Liver (tissue), 9 donors: ENCODE measurements around the gene PARVB. TPM values are rescaled to one million over a fixed set of nuclear protein-coding genes. Genes with fewer than 3 reads are reported as not detected.

Experiments used
- DNase-seq: peaks from one replicate; pipeline ENCODE4 v3.0.0-alpha.2; 2017; ENCODE audit warnings: low spot score
- H3K27ac ChIP-seq, 2 donors: one replicate each; pipeline ENCODE4 v1.7.0; 2013; ENCODE audit warnings: inconsistent platforms in 2 of 2, low read length in 2 of 2, control low read depth in 1 of 2, low read depth in 1 of 2, mild to moderate bottlenecking in 1 of 2
- H3K27me3 ChIP-seq, 4 donors: one replicate each; pipeline versions ENCODE4 v1.6.1 to v1.7.0; 2013; ENCODE audit warnings: low read length in 3 of 4, inconsistent platforms in 1 of 4, mild to moderate bottlenecking in 1 of 4, moderate library complexity in 1 of 4; ENCODE audit not compliant: control insufficient read depth in 4 of 4, insufficient read depth in 4 of 4
- H3K36me3 ChIP-seq, 4 donors: one replicate each; pipeline versions ENCODE4 v1.6.1 to v1.7.0; 2013; ENCODE audit warnings: low read length in 3 of 4, mild to moderate bottlenecking in 3 of 4, low read depth in 1 of 4, moderate library complexity in 1 of 4; ENCODE audit not compliant: control insufficient read depth in 4 of 4, insufficient read depth in 3 of 4
- H3K4me1 ChIP-seq, 4 donors: one replicate each; pipeline versions ENCODE4 v1.6.1 to v1.7.0; 2013; ENCODE audit warnings: low read length in 3 of 4, mild to moderate bottlenecking in 3 of 4, moderate library complexity in 1 of 4; ENCODE audit not compliant: control insufficient read depth in 4 of 4, insufficient read depth in 4 of 4
- H3K4me3 ChIP-seq, 3 donors: one replicate each; pipeline versions ENCODE4 v1.6.1 to v1.7.0; 2013; ENCODE audit warnings: low read length in 3 of 3, control low read depth in 1 of 3, low read depth in 1 of 3, mild to moderate bottlenecking in 1 of 3
- H3K9ac ChIP-seq, 2 donors: one replicate each; pipeline ENCODE4 v1.7.0; 2013; ENCODE audit warnings: low read length in 2 of 2, mild to moderate bottlenecking in 2 of 2, moderate library complexity in 2 of 2, control low read depth in 1 of 2, low read depth in 1 of 2
- H3K9me3 ChIP-seq, 4 donors: one replicate each; pipeline versions ENCODE4 v1.6.1 to v1.7.0; 2013; ENCODE audit warnings: low read length in 3 of 4; ENCODE audit not compliant: control insufficient read depth in 4 of 4
- ATF3 ChIP-seq: IDR thresholded peaks from 2 replicates; pipeline ENCODE4 v1.6.1; 2016; ENCODE audit warnings: antibody characterized with exemption
- CTCF ChIP-seq: fragments of 150-350 bp; IDR thresholded peaks from 2 replicates; pipeline ENCODE4 v1.5.1; 2017; ENCODE audit warnings: improper control_type of control experiment, low read depth, low read length; ENCODE audit not compliant: missing input control
- EGR1 ChIP-seq, 2 donors: IDR thresholded peaks; 2 replicates each; pipeline ENCODE4 v1.6.1; 2016 to 2018; ENCODE audit warnings: antibody characterized with exemption in 2 of 2, low read depth in 2 of 2
- FOXA1 ChIP-seq: IDR thresholded peaks from 2 replicates; pipeline ENCODE4 v1.6.1; 2016; ENCODE audit warnings: antibody characterized with exemption
- FOXA2 ChIP-seq: IDR thresholded peaks from 2 replicates; pipeline ENCODE4 v1.6.1; 2016; ENCODE audit warnings: antibody characterized with exemption
- GABPA ChIP-seq, 2 donors: IDR thresholded peaks in 1 of 2; conservative IDR thresholded peaks in 1 of 2; 2 replicates each; pipeline ENCODE4 v1.6.1; 2016; ENCODE audit warnings: antibody characterized with exemption in 2 of 2, mild to moderate bottlenecking in 1 of 2, moderate library complexity in 1 of 2
- HNF4A ChIP-seq, 2 donors: conservative IDR thresholded peaks; 2 replicates each; pipeline ENCODE4 v1.6.1; 2016; ENCODE audit warnings: antibody characterized with exemption in 2 of 2, mild to moderate bottlenecking in 2 of 2
- HNF4G ChIP-seq: IDR thresholded peaks from 2 replicates; pipeline ENCODE4 v1.6.1; 2016; ENCODE audit warnings: antibody characterized with exemption
- JUND ChIP-seq, 2 donors: IDR thresholded peaks; 2 replicates each; pipeline ENCODE4 v1.6.1; 2016; ENCODE audit warnings: antibody characterized with exemption in 2 of 2
- MAX ChIP-seq: IDR thresholded peaks from 2 replicates; pipeline ENCODE4 v1.6.1; 2016; ENCODE audit warnings: antibody characterized with exemption
- RAD21 ChIP-seq, 2 donors: IDR thresholded peaks; 2 replicates each; pipeline ENCODE4 v1.6.1; 2016; ENCODE audit warnings: antibody characterized with exemption in 2 of 2, mild to moderate bottlenecking in 2 of 2
- REST ChIP-seq: IDR thresholded peaks from 2 replicates; pipeline ENCODE4 v1.6.1; 2016; ENCODE audit warnings: antibody characterized with exemption, mild to moderate bottlenecking
- RXRA ChIP-seq, 2 donors: IDR thresholded peaks; 2 replicates each; pipeline ENCODE4 v1.6.1; 2017 to 2018; ENCODE audit warnings: antibody characterized with exemption in 2 of 2, mild to moderate bottlenecking in 1 of 2
- SP1 ChIP-seq: IDR thresholded peaks from 2 replicates; pipeline ENCODE4 v1.6.1; 2018; ENCODE audit warnings: antibody characterized with exemption, mild to moderate bottlenecking
- YY1 ChIP-seq: IDR thresholded peaks from 2 replicates; pipeline ENCODE4 v1.6.1; 2016; ENCODE audit warnings: antibody characterized with exemption, mild to moderate bottlenecking
- WGBS: extraction: QIAGEN DNeasy Blood & Tissue Kit; methylation state at CpG from one replicate; pipeline ENCODE4 v1.1.7; 2013; 5-methylcytosine and 5-hydroxymethylcytosine counted together
- polyA plus RNA-seq, 2 donors: library from polyadenylated mRNA; stranded (reverse) in 1 of 2; unstranded in 1 of 2; fragments of 200-250 nt in 1 of 2; fragments of >200 nt in 1 of 2; fragmentation: Nextera tagmentation in 1 of 2; extraction: Ambion mirVana in 1 of 2; gene quantifications; one replicate each; pipeline versions ENCODE4 v1.2.1 to v1.2.3, GENCODE V29; 2013 to 2015
- total RNA-seq, 2 donors: library from RNA; depleted of rRNA; stranded (reverse); fragments of >200 nt; gene quantifications; one replicate each; pipeline ENCODE4 v1.2.3, GENCODE V29; 2014
- donor health status: healthy.
- donor health status: healthy.
- donor health status: healthy.
- donor health status: healthy.
- donor health status: healthy.

PARVB gene
- total and polyA plus RNA-seq, 4 donors: 3.2 to 55.5 (median 17.7) TPM

GRCh38 chr22:44099696-44100095 is 75.6 kb downstream of the PARVB start:
- H3K9ac ChIP-seq: no peak overlapping the region
- no peak for DNase-seq
- H3K4me1 ChIP-seq: no peaks in the 10 kb centered on the region
- no peak overlapping the region for H3K4me3 ChIP-seq
- WGBS: 94% methylated on average over 13 of the region's 13 CpGs
- no peak overlapping the region for H3K27ac ChIP-seq
- H3K9me3 ChIP-seq: no peaks in the 10 kb centered on the region
- H3K27me3 ChIP-seq: no peaks in the 10 kb centered on the region
- no peak for TF ChIP-seq JUND (IDR thresholded peaks at IDR 0.05)
- peaks cover 0 to 2% (median 0%) of the 10 kb centered on the region in 4 donors for H3K36me3 ChIP-seq

- Histone ChIP-seq H3K27ac (no peak overlapping the region), H3K9me3 (no peaks in the 10 kb centered on the region), H3K36me3 (peaks cover 0 to 2% (median 0%) of the 10 kb centered on the region in 4 donors), H3K27me3 (no peaks in the 10 kb centered on the region), H3K4me3 (no peak overlapping the region), H3K9ac (no peak overlapping the region), H3K4me1 (no peaks in the 10 kb centered on the region)
- WGBS: 94% methylated on average over 13 of the region's 13 CpGs
- DNase-seq: no peak
- TF ChIP-seq YY1: no peak
- no peak for TF ChIP-seq RXRA (IDR thresholded peaks at IDR 0.05)
- no peak for TF ChIP-seq HNF4G
- TF ChIP-seq CTCF: no peak
- TF ChIP-seq RAD21 (IDR thresholded peaks at IDR 0.05): no peak
- TF ChIP-seq REST: no peak
- no peak for TF ChIP-seq MAX
- TF ChIP-seq FOXA2: no peak
- no peak for TF ChIP-seq FOXA1
- TF ChIP-seq ATF3: no peak
- no peak for TF ChIP-seq SP1
- no peak for TF ChIP-seq GABPA (IDR thresholded peaks at IDR 0.05 in 1 of 2, conservative IDR thresholded peaks at IDR 0.05 in 1 of 2)
- TF ChIP-seq HNF4A (conservative IDR thresholded peaks at IDR 0.05): no peak
- no peak for TF ChIP-seq EGR1 (IDR thresholded peaks at IDR 0.05; ENCODE audit: low read depth in 2 of 2)
These were observed 76.3 kb downstream of the PARVB start for GRCh38 chr22:44100411-44100810.
